ENCODE data around the gene IL1RL2.

GRCh38 chr2:102240640-102241370 is 54.0 kb downstream of the IL1RL2 start:
- TF ChIP-seq, protein P1, sequence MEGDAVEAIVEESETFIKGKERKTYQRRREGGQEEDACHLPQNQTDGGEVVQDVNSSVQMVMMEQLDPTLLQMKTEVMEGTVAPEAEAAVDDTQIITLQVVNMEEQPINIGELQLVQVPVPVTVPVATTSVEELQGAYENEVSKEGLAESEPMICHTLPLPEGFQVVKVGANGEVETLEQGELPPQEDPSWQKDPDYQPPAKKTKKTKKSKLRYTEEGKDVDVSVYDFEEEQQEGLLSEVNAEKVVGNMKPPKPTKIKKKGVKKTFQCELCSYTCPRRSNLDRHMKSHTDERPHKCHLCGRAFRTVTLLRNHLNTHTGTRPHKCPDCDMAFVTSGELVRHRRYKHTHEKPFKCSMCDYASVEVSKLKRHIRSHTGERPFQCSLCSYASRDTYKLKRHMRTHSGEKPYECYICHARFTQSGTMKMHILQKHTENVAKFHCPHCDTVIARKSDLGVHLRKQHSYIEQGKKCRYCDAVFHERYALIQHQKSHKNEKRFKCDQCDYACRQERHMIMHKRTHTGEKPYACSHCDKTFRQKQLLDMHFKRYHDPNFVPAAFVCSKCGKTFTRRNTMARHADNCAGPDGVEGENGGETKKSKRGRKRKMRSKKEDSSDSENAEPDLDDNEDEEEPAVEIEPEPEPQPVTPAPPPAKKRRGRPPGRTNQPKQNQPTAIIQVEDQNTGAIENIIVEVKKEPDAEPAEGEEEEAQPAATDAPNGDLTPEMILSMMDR (IDR thresholded peaks at IDR 0.05): peak; percentile 91 to 98 (median 94)
- TF ChIP-seq POLR2A (IDR thresholded peaks at IDR 0.05) (no peak), POLR2AphosphoS5 (IDR thresholded peaks at IDR 0.05) (peak; percentile 79), EP300 (IDR thresholded peaks at IDR 0.05) (no peak)

Data from gastroesophageal sphincter (tissue), 3 donors.